EL (cell line): ENCODE data around the gene ADGRE1.
"Not testable (repeated sequence)": the region's sequence is repeated elsewhere in the genome, so short reads cannot be mapped to it uniquely, and the experiment has no call there.

Source experiments
- DNase-seq: peaks from one replicate; pipeline ENCODE4 v3.0.0-alpha.2; 2016

ADGRE1 gene

GRCh38 chr19:6887316-6887715 lies at the start of gene ADGRE1:
Gene ADGRE1, plus strand, starts transcription at chr19:6887579. Its CDS starts 30 bp downstream, at chr19:6887609.
- DNase-seq, result no peak

- DNase-seq, result no peak
Observed at GRCh38 chr19:6838062-6838655, 49.2 kb upstream of the ADGRE1 start.

GRCh38 chr19:6842871-6843607 lies 44.3 kb upstream of the ADGRE1 start:
- no peak for DNase-seq

GRCh38 chr19:6847828-6848200 lies 39.6 kb upstream of the ADGRE1 start:
- DNase-seq, result no peak

GRCh38 chr19:6848986-6849385 lies 38.4 kb upstream of the ADGRE1 start:
- no peak for DNase-seq

GRCh38 chr19:6849876-6850275 lies 37.5 kb upstream of the ADGRE1 start:
- DNase-seq, result no peak

GRCh38 chr19:6851359-6851758 lies 36.0 kb upstream of the ADGRE1 start:
- DNase-seq, result no peak

- DNase-seq, result no peak
Observed at GRCh38 chr19:6852001-6852400, 35.4 kb upstream of the ADGRE1 start.

GRCh38 chr19:6853868-6854267 lies 33.5 kb upstream of the ADGRE1 start:
- DNase-seq, result no peak

GRCh38 chr19:6854758-6855157 lies 32.6 kb upstream of the ADGRE1 start:
- DNase-seq, result no peak

- DNase-seq, result no peak
Observed at GRCh38 chr19:6856749-6857372, 30.5 kb upstream of the ADGRE1 start.

- DNase-seq, result no peak
Observed at GRCh38 chr19:6861683-6862286, 25.6 kb upstream of the ADGRE1 start.

- DNase-seq, result peak; percentile 81
Observed at GRCh38 chr19:6862673-6863078, 24.7 kb upstream of the ADGRE1 start.

GRCh38 chr19:6864325-6864940 lies 22.9 kb upstream of the ADGRE1 start:
- DNase-seq, result no peak

- DNase-seq, result no peak
Observed at GRCh38 chr19:6865849-6866248, 21.5 kb upstream of the ADGRE1 start.

- no peak for DNase-seq
Observed at GRCh38 chr19:6866741-6867151, 20.6 kb upstream of the ADGRE1 start.

- DNase-seq, result no peak
Observed at GRCh38 chr19:6868351-6868750, 19.0 kb upstream of the ADGRE1 start.

GRCh38 chr19:6869151-6869882 lies 18.1 kb upstream of the ADGRE1 start:
- not testable (repeated sequence) for DNase-seq

GRCh38 chr19:6873708-6874431 lies 13.5 kb upstream of the ADGRE1 start:
- DNase-seq, result no peak

GRCh38 chr19:6875218-6875617 lies 12.2 kb upstream of the ADGRE1 start:
- no peak for DNase-seq

- no peak for DNase-seq
Observed at GRCh38 chr19:6876748-6877147, 10.6 kb upstream of the ADGRE1 start.

- DNase-seq, result no peak
Observed at GRCh38 chr19:6877766-6878165, 9.6 kb upstream of the ADGRE1 start.
